ENCODE measurements around the gene PPFIBP1.

GRCh38 chr12:27743601-27744000 lies 219.6 kb downstream of the PPFIBP1 start:
- TF ChIP-seq, protein P1, sequence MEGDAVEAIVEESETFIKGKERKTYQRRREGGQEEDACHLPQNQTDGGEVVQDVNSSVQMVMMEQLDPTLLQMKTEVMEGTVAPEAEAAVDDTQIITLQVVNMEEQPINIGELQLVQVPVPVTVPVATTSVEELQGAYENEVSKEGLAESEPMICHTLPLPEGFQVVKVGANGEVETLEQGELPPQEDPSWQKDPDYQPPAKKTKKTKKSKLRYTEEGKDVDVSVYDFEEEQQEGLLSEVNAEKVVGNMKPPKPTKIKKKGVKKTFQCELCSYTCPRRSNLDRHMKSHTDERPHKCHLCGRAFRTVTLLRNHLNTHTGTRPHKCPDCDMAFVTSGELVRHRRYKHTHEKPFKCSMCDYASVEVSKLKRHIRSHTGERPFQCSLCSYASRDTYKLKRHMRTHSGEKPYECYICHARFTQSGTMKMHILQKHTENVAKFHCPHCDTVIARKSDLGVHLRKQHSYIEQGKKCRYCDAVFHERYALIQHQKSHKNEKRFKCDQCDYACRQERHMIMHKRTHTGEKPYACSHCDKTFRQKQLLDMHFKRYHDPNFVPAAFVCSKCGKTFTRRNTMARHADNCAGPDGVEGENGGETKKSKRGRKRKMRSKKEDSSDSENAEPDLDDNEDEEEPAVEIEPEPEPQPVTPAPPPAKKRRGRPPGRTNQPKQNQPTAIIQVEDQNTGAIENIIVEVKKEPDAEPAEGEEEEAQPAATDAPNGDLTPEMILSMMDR (IDR thresholded peaks at IDR 0.05): no peak
- TF ChIP-seq POLR2AphosphoS5 (IDR thresholded peaks at IDR 0.05): no peak
- TF ChIP-seq POLR2A (IDR thresholded peaks at IDR 0.05): no peak

All from breast epithelium (tissue), 3 donors.